ENCODE measurements around the gene TFAP2A.

TFAP2A gene

GRCh38 chr6:10404799-10405512 lies 9.9 kb downstream of the TFAP2A start (continued):
- TF ChIP-seq ZNF529 (tag by site-specific recombination; IDR thresholded peaks at IDR 0.05; ENCODE audit: insufficient replicate concordance) = no peak
- TF ChIP-seq ZNF830 (tag by site-specific recombination; IDR thresholded peaks at IDR 0.05; ENCODE audit: low read depth) = no peak
- TF ChIP-seq REST (tag by site-specific recombination; IDR thresholded peaks at IDR 0.05) = no peak
- peak; percentile 74 for TF ChIP-seq GLIS2 (tag by site-specific recombination; IDR thresholded peaks at IDR 0.05)
- TF ChIP-seq ZNF513 (tag by site-specific recombination; IDR thresholded peaks at IDR 0.05) = no peak
- TF ChIP-seq ZNF561 (tag by site-specific recombination; IDR thresholded peaks at IDR 0.05; ENCODE audit: borderline replicate concordance) = 0 out of 2 replicates have a peak, but pooled peaks have one; percentile 8
- TF ChIP-seq ZXDB (tag by site-specific recombination; IDR thresholded peaks at IDR 0.05) = peak; percentile 28; the same call in 1 of the 2 replicates
- 0 out of 2 replicates have a peak, but pooled peaks have one; percentile 22 for TF ChIP-seq ZNF423 (tag by site-specific recombination; IDR thresholded peaks at IDR 0.05)
- TF ChIP-seq ZNF843 (tag by site-specific recombination; IDR thresholded peaks at IDR 0.05) = no peak; the same call in 1 of the 2 replicates
- TF ChIP-seq ZNF121 (tag by site-specific recombination; IDR thresholded peaks at IDR 0.05) = 0 out of 2 replicates have a peak, but pooled peaks have one; percentile 6
- peak; percentile 89 for TF ChIP-seq PRDM4 (tag by site-specific recombination; IDR thresholded peaks at IDR 0.05)
- 0 out of 2 replicates have a peak, but pooled peaks have one; percentile 9 for TF ChIP-seq ZNF76 (tag by site-specific recombination; IDR thresholded peaks at IDR 0.05; ENCODE audit: borderline replicate concordance, low read depth)
- peak; percentile 82 for TF ChIP-seq PRDM6 (tag by site-specific recombination; IDR thresholded peaks at IDR 0.05)
- TF ChIP-seq ZBTB11 (tag by site-specific recombination; conservative IDR thresholded peaks at IDR 0.05; ENCODE audit: low read depth) = peak; percentile 88
- peak; percentile 27; the same call in 1 of the 2 replicates for TF ChIP-seq ZIC2 (tag by site-specific recombination; IDR thresholded peaks at IDR 0.05)
- 0 out of 2 replicates have a peak, but pooled peaks have one; percentile 66 for TF ChIP-seq ZFP69B (tag by site-specific recombination; IDR thresholded peaks at IDR 0.05)
- TF ChIP-seq ZFP37 (tag by site-specific recombination; IDR thresholded peaks at IDR 0.05) = peak; percentile 90
- TF ChIP-seq ZNF311 (tag by site-specific recombination; IDR thresholded peaks at IDR 0.05; ENCODE audit: borderline replicate concordance) = no peak
- TF ChIP-seq ZBTB20 (tag by site-specific recombination; IDR thresholded peaks at IDR 0.05) = peak; percentile 26; the same call in 1 of the 2 replicates
- no peak for TF ChIP-seq ZNF221 (tag by site-specific recombination; IDR thresholded peaks at IDR 0.05; ENCODE audit: borderline replicate concordance)
- 0 out of 2 replicates have a peak, but pooled peaks have one; percentile 1 for TF ChIP-seq ZBTB21 (tag by site-specific recombination; IDR thresholded peaks at IDR 0.05)
- 0 out of 2 replicates have a peak, but pooled peaks have one; percentile 12 for TF ChIP-seq KLF8 (tag by site-specific recombination; IDR thresholded peaks at IDR 0.05)

Measured in HEK293 (cell line).